Nucleus accumbens (tissue), 56 donors: ENCODE results near the gene ARL8A.
"Not testable (repeated sequence)": the region's sequence is repeated elsewhere in the genome, so short reads cannot be mapped to it uniquely, and the experiment has no call there.

Source experiments
- DNase-seq, 56 donors: peaks; one replicate each; lab custom pipeline; 2025; lab: John Stamatoyannopoulos, UW

Gene ARL8A

DNA sequence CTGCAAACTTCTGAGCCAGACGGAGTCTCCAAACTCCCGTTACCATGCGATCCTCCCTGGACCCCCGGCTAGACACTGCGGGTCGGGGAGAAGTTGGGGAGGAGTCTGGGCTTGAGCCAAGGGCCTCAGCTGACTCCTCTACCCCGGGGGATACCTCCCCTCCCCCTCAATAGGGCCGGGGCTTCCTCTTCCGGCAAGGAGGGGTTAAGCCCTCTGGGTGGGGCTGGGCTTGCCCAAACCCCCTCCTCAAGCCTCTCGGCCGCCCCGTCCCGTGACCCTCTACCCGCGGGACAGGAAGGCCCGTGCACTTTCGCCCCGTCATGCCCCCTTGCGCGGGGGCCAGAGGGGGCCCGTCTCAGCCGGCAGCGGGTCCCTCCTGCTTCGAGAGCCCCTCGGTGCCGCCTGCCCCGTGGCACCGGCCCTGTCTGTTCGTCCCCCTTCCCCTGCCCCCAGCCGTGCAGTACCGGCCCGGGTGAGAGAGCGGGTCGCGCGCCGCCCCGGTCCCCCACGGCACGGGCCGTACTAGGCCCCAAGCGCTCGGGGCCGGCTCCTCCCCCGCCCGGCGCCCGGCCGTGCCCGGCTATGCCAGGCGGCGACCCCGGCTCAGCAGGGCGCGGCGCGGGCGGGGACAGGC is 652 bp downstream of the ARL8A start:
- peak in 8 of 56 donors; percentile 42 to 71 (median 50) for DNase-seq

DNA sequence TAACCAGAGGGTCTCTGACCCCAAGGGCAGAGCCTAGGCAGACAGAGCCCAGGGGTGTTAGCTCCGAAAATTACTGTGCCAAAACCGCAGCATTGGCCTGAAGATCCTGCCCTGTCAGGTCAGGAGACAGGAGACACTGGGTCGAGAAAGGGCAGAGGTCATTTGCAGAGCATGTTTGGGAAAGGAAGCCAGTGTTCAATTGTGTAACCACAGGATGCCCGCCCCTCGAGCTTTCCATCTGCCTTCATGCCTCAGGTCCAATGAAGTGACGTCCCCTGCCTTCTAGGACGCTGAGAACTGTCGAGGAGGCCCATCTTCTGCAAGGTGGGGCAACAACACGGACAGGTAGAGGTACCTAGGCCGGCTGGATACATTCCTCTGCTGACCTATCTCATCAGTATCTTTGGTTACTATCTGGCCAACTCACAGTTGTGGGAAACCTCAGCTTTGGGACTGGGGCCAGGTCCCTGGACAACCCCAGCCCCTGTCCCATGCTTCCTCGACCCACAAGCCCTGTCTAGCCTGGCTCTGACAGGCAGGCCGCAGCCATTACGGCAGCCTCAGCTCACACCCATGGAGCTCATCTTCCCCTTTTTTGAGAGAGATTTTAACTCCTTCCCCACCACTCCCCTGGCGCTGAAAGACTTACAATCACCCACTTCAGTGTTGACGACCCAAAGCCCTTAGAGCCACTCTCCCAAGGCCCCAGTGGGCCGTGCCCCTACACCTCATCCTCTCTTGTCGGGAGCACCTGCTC is 1.3 kb downstream of the ARL8A start:
- DNase-seq = peak in 12 of 56 donors; percentile 26 to 71 (median 47)

DNA sequence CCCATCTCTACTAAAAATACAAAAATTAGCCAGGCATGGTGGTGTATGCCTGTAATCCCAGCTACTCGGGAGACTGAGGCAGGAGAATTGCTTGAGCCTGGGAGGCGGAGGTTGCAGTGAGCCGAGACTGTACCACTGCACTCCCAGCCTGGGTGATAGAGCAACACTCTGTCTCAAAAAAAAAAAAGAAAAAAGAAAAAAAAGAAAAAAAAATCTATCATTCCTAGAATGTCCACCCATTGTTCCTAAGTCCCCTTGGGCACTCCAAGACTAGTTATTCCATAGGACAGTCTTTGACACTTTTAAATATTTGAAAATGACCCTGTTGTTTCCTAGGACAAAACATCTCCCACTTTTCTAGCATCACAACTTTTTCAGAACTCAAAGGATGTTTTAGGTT is 3.1 kb downstream of the ARL8A start:
- DNase-seq = not testable (repeated sequence)

DNA sequence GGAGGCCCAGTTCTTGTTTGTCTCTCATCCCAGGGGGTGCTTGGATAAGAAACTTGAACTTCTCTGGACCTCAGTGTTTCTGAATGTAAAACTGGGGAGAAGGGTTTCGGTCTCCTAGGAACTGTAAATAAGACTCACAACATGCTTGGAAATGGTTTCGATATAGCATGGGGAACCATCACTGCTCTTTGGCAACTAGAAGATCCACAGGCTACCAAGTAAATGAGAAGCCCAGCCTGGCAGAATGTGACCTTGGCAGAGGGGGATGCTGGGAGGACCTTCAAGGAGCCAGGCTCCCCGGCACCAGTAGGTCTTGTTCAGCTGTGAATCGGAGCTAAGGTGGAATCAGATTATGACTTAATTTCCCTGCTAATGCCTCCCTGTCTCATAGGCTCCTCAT is 3.7 kb downstream of the ARL8A start:
- DNase-seq = no peak

DNA sequence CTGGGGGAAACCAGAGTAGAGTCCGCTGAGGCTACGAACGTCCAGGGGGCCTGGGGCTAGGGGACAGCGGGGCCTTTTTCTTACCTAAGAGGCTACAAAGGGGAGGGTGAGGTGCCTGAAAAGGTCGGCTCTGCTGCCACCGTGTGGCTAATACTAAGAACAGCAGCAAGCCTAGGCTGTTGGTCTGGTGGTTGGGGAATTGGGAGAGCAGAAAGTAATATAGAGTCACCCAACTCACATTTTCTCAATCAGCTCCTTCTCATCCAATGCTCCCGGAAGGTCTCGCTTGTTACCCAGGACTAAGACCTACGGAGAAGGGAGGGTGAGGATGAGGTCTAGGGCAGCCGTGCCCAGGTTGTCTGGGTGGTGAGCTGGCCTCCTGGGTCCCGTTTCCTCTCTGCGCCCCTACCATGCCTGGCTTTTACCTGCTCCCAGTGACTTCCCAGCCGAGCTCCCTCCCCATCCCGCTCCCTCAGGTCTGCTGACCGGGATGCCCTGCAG is 9.3 kb downstream of the ARL8A start:
- peak in 48 of 56 donors; percentile 31 to 81 (median 58) for DNase-seq

DNA sequence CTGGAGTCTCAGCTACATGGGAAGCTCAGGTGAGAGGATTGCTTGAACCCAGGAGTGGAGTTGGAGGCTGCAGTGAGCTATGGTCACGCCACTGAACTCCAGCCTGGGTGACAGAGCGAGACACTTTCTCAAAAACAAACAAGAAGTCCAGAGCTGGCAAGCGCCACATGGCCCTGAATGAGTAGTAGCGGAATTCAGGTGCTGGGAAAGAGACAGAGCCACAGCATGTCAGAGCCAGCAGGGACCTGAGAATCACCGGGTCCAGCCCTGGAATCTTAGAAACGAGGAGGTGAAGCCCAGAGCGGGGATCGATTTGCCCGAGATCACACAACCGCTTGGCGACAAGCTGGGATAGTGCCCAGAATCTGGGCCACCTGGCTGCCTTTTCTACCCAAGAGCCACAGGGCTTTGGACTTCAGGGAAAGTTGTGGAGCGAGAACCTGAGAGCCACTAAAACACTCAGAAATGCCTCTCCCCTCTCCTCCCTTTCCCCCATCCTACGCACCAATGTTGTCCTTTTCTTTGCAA is 9.8 kb downstream of the ARL8A start:
- DNase-seq = peak in 1 of 56 donors; percentile 76

DNA sequence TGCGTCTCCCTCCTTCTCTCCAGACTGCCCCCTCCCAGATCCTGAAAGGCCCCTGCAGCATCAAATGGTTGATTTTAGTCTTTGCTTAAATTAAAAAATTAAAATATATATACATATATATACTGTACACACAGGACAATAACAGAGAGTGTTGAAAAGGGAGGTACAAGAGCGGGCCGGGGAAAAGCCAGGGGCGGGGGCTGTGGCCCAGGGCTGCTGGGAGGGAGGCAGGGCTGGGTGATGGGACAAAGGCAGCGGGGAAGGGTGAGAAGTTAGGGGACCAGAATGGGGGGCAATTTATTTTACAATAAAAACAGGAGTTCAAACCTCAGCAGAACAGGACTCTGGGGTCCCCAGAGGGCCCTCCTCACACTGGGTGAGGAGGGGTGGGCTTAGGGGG is 10.5 kb downstream of the ARL8A start:
- DNase-seq = no peak

DNA sequence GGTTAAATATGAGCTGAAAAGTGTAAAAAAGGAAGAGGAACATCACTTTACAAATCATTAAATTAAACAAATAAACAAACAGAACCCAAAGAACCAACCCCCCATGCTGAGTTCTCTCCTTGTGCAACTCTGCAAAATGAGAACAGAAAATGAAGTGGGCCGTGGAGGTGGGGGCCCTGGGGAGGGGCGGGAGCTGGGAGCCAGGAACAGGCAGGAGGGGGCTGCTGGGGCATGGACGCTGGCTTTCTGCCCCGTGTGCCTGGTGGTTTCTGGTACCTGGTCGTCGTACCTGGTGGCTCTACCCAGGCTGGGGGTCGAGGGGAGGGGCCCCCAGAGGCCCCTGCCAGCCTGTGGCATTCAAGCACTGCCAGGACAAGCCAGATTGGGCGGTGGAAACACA is 11.0 kb downstream of the ARL8A start:
- peak in 2 of 56 donors; percentile 23 to 30 for DNase-seq

DNA sequence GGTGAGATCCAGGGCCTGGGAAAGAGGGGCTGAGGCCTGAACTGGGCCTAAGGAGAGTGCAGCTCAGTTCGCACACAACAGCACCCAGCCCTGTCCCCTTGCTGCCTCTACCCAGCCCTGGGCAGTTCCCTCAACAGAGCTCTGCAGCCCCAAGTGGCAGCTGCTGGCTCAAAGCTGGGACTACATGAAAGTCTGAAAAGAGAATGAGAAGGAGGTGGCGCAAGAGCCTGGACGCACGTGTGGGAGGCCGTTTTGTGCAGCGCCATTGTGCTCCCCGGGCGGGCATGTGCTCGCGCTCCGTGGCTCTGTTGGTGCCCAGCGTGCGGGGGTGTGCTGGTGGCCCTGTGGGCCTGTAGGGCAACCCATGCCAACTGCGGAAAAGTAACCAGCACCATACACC is 11.5 kb downstream of the ARL8A start:
- DNase-seq = peak in 53 of 56 donors; percentile 56 to 90 (median 79)

DNA sequence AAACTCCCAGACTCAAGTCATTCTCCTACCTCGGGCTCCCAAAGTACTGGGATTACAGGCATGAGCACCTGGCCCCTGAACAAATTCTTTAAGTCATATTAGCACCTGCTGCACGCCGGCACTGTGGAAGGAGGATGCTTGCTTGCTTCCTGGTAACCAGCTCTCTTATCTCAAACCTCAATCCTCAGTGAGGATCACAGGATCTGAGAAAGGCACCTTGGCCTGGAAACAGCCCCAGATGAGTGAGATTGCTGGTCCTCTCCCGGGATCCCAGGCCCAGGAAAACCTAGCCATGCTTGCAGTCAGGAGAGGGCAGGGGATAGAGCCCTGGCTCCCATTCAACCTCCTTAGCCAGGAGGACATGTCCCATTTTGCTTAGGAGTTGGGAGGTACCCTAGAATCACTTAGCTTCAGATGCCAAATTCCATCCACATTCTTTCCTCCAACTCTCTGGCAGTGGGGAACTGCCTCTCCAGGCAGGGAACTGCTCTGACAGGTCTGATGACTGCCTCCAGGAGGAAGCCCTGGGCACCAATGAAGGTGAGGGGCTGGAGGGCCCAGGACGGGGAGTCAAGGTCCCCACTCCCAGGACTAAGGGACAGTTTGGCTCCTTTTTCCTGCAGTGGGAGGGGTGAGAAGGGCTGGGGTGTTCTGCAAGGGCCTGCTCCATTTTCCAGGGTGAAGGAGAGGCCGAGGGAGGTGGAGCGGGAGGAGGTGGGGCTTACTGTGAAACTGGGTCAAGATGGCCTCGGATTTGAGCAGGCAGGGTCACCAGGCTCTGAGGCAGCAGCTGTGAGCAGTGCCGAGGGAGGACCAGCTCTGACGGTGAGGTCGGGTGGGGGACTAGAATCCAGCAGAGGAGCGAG is 12.3 kb downstream of the ARL8A start:
- DNase-seq = peak in 47 of 56 donors; percentile 41 to 85 (median 71)

DNA sequence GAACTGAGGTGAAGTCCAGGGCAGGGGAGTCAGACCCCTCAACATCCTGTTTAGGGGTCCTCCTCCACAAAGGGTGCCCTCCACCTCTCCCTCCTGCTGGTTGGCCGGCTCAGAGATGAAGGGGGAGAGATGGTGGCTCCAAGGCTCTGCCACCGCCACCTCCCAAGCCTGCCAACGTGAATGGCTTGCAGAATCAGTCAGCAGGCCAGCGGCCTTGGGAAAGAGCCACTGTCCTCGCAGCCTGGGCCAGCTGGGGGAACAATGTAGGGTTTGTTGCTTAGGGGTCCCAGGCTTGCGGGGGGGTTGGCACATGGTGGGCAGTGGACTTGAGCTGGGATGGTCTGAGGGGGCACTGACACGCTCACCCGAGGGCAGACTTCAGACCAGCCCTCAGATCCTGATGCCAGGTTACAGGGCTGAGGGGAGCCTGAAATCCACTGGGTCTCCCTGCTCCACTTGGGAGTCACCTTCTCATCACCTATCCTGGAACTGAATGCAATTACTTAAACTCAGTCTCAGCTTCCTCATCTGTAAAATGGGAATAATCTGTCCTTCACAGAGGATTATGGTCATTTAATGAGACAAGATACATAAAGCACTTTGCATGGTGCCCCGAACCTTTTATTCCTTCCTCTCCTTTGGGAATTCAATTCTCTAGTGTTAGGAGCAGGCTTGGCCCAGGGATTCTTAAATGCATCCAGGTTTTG is 13.6 kb downstream of the ARL8A start:
- peak in 55 of 56 donors; percentile 67 to 97 (median 89) for DNase-seq

DNA sequence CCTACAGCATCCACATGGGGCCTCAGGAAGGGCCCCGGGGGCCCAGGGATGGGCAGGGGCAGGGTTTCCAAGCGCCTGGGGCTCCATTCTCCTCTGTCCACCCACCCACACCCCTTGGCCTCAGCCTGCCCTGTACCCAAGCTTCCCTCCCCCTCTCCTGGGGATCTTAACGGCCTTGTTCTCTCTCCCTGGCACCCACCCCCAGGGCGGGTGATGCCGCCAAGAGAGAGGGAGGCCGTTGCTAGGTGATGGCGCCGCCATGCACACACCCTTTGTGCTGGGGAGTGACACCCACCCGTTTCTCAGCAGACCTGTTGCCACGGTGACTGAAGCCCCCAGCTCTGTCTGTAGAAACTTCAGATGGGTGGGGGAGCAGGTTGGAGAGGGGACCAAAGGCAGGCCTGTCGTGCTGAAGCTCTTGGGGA is 14.2 kb downstream of the ARL8A start:
- DNase-seq = peak; percentile 67 to 99 (median 92)

DNA sequence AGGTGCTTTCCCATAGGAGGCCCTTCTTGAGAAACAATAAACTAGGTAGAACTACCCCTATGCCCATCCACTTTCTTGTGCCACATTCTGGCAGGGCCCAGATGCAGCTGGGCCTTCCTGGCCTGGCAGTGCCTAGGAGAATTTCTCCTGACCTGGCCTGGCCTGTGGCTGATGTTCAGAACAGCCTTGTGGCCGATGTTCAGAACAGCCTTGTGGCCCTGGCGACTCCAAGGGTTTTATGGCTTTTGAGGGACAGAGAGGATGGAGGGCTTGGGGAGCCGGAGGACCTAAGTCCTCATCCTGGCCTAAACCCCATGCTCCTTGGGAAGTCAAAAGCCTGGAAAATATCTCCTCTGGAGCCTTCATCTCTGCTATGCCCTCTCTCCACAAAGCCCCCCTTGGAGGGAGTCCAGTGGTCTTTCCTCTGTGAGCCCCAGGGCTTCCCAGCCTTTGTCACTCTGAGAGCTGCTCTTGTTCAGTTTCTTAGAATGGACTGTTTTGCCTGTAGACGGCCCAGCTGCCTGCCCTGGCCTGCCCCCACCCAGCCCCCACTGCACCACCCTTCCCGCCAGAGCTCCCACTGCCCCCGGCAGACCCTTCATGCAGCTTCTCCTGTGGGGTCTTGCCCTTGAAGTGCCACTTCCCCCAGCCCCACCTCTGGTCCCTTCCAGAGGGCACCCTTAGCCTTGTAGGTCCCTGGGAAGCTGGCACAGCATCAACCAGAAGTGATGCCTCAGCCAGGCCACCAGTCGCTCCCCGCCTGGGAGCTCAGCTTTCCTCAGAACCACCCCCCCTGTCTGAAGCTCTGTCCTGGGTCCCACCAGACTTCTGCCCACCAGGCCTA is 14.9 kb downstream of the ARL8A start:
- peak in 49 of 56 donors; percentile 59 to 99 (median 85) for DNase-seq

DNA sequence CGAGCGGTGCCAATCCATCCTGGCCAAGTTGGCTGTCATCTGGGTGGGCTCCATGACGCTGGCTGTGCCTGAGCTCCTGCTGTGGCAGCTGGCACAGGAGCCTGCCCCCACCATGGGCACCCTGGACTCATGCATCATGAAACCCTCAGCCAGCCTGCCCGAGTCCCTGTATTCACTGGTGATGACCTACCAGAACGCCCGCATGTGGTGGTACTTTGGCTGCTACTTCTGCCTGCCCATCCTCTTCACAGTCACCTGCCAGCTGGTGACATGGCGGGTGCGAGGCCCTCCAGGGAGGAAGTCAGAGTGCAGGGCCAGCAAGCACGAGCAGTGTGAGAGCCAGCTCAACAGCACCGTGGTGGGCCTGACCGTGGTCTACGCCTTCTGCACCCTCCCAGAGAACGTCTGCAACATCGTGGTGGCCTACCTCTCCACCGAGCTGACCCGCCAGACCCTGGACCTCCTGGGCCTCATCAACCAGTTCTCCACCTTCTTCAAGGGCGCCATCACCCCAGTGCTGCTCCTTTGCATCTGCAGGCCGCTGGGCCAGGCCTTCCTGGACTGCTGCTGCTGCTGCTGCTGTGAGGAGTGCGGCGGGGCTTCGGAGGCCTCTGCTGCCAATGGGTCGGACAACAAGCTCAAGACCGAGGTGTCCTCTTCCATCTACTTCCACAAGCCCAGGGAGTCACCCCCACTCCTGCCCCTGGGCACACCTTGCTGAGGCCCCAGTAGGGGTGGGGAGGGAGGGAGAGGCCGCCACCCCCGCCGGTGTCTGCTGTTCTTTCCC is 16.5 kb downstream of the ARL8A start:
- no peak for DNase-seq

DNA sequence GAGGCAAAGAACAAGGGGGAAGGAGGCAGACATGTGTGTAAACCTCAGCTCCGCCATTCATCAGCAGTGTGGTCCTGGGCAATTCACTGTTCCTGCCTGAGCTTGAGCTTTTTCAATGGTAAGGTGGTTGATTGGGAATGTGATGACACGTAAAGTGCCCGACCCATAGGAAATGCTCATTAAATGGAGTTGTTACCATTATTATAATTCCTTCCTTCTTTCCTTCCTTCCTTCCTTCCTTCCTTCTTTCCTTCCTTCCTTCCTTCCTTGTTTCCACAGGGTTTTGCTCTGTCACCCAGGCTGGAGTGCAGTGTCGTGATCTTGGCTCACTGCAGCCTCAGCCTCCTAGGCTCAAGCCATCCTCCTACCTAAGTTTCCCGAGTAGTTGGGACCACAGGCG is 17.5 kb downstream of the ARL8A start:
- no peak for DNase-seq

DNA sequence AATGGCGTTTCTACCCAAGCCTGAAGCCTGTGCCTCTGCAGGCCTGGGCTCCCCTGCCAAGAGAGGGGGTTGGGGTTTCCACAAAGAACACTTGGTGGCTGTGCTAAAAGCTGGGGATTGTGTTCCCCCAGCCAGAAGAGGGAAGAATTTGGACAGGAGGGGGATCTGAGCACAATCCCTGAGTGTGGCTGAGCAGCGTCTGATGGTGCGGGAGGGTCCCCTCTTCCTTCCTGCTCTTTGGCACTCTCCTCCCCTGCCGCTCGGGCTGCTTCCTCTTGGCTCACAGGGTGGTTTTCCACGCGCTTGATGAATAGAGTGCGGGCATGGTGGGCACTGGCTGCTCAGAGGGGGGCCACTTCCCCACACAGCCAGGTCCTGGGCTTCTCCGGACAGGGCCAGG is 18.1 kb downstream of the ARL8A start:
- peak in 47 of 56 donors; percentile 19 to 88 (median 59) for DNase-seq

DNA sequence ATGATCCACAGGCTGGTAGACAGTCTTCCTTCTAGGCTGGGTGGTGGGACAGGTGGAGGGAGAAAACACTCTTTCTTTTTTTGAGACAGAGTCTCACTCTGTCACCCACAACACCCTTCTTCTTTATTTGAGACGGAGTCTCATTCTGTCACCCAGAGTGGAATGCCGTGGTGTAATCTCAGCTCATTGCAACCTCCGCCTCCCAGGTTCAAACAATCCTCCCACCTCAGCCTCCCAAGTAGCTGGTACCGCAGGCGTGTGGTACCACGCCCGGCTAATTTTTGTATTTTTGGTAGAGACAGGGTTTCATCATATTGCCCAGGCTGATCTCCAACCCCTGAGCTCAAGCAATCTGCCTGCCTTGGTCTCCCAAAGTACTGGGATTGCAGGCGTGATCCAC is 18.9 kb downstream of the ARL8A start:
- DNase-seq = no peak

DNA sequence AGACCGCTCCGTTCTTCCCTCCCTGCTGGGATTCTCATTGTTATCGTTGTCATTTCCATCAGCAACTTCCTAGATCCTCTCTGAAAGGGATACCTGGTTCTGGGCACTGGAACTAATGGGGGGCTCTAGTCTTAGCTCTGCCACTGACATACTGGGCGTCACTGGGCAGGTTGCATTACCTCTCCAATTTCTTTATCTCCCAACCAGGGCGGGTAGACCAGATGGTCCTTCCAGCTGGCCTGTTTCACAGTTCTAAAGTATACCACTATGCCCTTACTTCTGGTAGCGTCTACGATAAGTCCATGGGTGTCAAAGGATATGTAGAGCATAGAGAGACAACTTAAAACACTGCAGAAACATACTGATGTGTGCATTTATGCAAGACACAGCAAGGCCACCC is 20.4 kb downstream of the ARL8A start:
- DNase-seq = peak in 2 of 56 donors; percentile 49 to 59
